ENCODE measurements around the gene KYAT1.

- TF ChIP-seq CTCF (IDR thresholded peaks at IDR 0.05; ENCODE audit: borderline replicate concordance, extremely low read depth, low read length, poor library complexity, severe bottlenecking), result no peak
- TF ChIP-seq EZH2 (IDR thresholded peaks at IDR 0.05; ENCODE audit: borderline replicate concordance, low read depth, low read length, severe bottlenecking), result no peak
Observed at GRCh38 chr9:128846680-128847030, 35.1 kb downstream of the KYAT1 start.

All from DND-41 (cell line).